B cell (primary cell): ENCODE data around the gene TSEN54.

Source experiments
- CTCF ChIP-seq: fragments of 200-600 bp; IDR thresholded peaks from one replicate; pipeline ENCODE4 v1.8.0; 2022; ENCODE audit warnings: antibody characterized with exemption, mild to moderate bottlenecking
- EZH2 ChIP-seq: IDR thresholded peaks from 2 replicates; pipeline ENCODE4 v1.6.1; 2012; ENCODE audit warnings: borderline replicate concordance, low read depth, mild to moderate bottlenecking, moderate library complexity, low read length; ENCODE audit not compliant: insufficient read depth, poor library complexity, severe bottlenecking

- TF ChIP-seq EZH2 (no peak), CTCF (no peak)
Observed at GRCh38 chr17:75530837-75531720, 14.8 kb downstream of the TSEN54 start.
